HepG2 (cell line): ENCODE measurements around the gene PI3. TPM values are rescaled to one million over a fixed set of nuclear protein-coding genes. Genes with fewer than 3 reads are reported as not detected.

Experiments
- CERS6 ChIP-seq: sonication (generic); formaldehyde crosslinking; IDR thresholded peaks from 2 replicates; pipeline ENCODE4 v1.5.0; 2020; ENCODE audit warnings: missing genetic modification reagents
- HNRNPLL ChIP-seq: fragments of 200-400 bp; formaldehyde crosslinking; IDR thresholded peaks from 2 replicates; pipeline ENCODE4 v1.6.1; 2017; ENCODE audit warnings: mild to moderate bottlenecking, low read depth, low read length; ENCODE audit not compliant: poor library complexity, severe bottlenecking
- MLX ChIP-seq: IDR thresholded peaks from 2 replicates; pipeline ENCODE4 v1.6.1; 2016
- MTA3 ChIP-seq: sonication (generic); formaldehyde crosslinking; IDR thresholded peaks from 2 replicates; pipeline ENCODE4 v1.4.0; 2020; ENCODE audit warnings: missing genetic modification reagents
- PCBP1 ChIP-seq: fragments of 200-400 bp; formaldehyde crosslinking; IDR thresholded peaks from 2 replicates; pipeline ENCODE4 v1.6.1; 2017; ENCODE audit warnings: mild to moderate bottlenecking, low read depth, low read length, borderline replicate concordance
- PLSCR1 ChIP-seq: sonication (generic); formaldehyde crosslinking; IDR thresholded peaks from 2 replicates; pipeline ENCODE4 v1.5.0; 2020; ENCODE audit warnings: missing genetic modification reagents, mild to moderate bottlenecking, borderline replicate concordance
- RBFOX2 ChIP-seq: fragments of 200-400 bp; formaldehyde crosslinking; IDR thresholded peaks from 2 replicates; pipeline ENCODE4 v1.6.1; 2017; ENCODE audit warnings: low read depth, mild to moderate bottlenecking, low read length
- SMAD3 ChIP-seq: sonication (generic); formaldehyde crosslinking; IDR thresholded peaks from 2 replicates; pipeline ENCODE4 v1.4.0; 2020; ENCODE audit warnings: missing genetic modification reagents
- SOX5 ChIP-seq: IDR thresholded peaks from 2 replicates; pipeline ENCODE4 v1.6.1; 2016; ENCODE audit warnings: borderline replicate concordance
- THAP9 ChIP-seq: sonication (generic); formaldehyde crosslinking; IDR thresholded peaks from 2 replicates; pipeline ENCODE4; 2020; ENCODE audit warnings: missing genetic modification reagents, mild to moderate bottlenecking, borderline replicate concordance
- ZBTB2 ChIP-seq: sonication (generic); formaldehyde crosslinking; IDR thresholded peaks from 2 replicates; pipeline ENCODE4 v1.8.0; 2022; ENCODE audit warnings: low read depth, missing genetic modification reagents
- ZBTB7A ChIP-seq: sonication (generic); formaldehyde crosslinking; IDR thresholded peaks from 2 replicates; pipeline ENCODE4 v1.8.0; 2022; ENCODE audit warnings: mild to moderate bottlenecking, missing genetic modification reagents
- ZFY ChIP-seq: sonication (generic); formaldehyde crosslinking; IDR thresholded peaks from 2 replicates; pipeline ENCODE4 v1.4.0; 2020; ENCODE audit warnings: missing genetic modification reagents
- ZNF17 ChIP-seq: sonication (generic); formaldehyde crosslinking; IDR thresholded peaks from 2 replicates; pipeline ENCODE4 v1.5.0; 2020; ENCODE audit warnings: mild to moderate bottlenecking, missing genetic modification reagents
- ZNF460 ChIP-seq: sonication (generic); formaldehyde crosslinking; IDR thresholded peaks from 2 replicates; pipeline ENCODE4 v1.5.1; 2020; ENCODE audit warnings: missing genetic modification reagents, mild to moderate bottlenecking, borderline replicate concordance
- ZNF672 ChIP-seq: sonication (generic); formaldehyde crosslinking; IDR thresholded peaks from 2 replicates; pipeline ENCODE4 v1.8.1; 2022; ENCODE audit warnings: missing genetic modification reagents
- ZNF788 ChIP-seq: sonication (generic); formaldehyde crosslinking; IDR thresholded peaks from 2 replicates; pipeline ENCODE4 v1.5.0; 2020; ENCODE audit warnings: mild to moderate bottlenecking, missing genetic modification reagents, borderline replicate concordance
- polyA plus RNA-seq, 8 experiments: library from polyadenylated mRNA; depleted of rRNA in 3 of 8; stranded (reverse) in 7 of 8; unstranded in 1 of 8; fragments of >200 nt; fragmentation: Illumina TruSeq in 4 of 8; extraction: Trizol in 4 of 8; gene quantifications; 2 replicates each; pipeline versions ENCODE4 v1.2.1 to v1.2.3, GENCODE V29; 2011 to 2016; ENCODE audit warnings: low read depth in 4 of 8, missing spikeins in 1 of 8, mixed read lengths in 1 of 8; ENCODE audit not compliant: insufficient read depth in 1 of 8
- total RNA-seq, 5 experiments: library from RNA; depleted of rRNA; stranded (reverse); fragments of >200 nt; fragmentation: Illumina TruSeq; extraction: Trizol; gene quantifications; 2 replicates each; pipeline ENCODE4 v1.2.3, GENCODE V29; 2016; ENCODE audit warnings: low read depth in 1 of 5

The PI3 gene
- total and polyA plus RNA-seq, 2 of the 13 experiments (the other 11 are each of a cell fraction or from before 2014, with no cell fraction given), result 0.22 TPM; not detected in 1

GRCh38 chr20:45138561-45139300 is 36.0 kb upstream of the PI3 start (continued):
- TF ChIP-seq CERS6 (CRISPR knock-in tag) (no peak), PLSCR1 (no peak), MTA3 (CRISPR knock-in tag) (no peak), ZBTB2 (no peak), SMAD3 (no peak), HNRNPLL (no peak), ZNF460 (CRISPR knock-in tag) (no peak), SOX5 (no peak), ZFY (CRISPR knock-in tag) (no peak), ZNF17 (CRISPR knock-in tag) (no peak), ZNF788 (0 out of 2 replicates have a peak, but pooled peaks have one; percentile 16), MLX (no peak), THAP9 (CRISPR knock-in tag) (0 out of 2 replicates have a peak, but pooled peaks have one; percentile 28), ZBTB7A (CRISPR knock-in tag) (no peak), ZNF672 (CRISPR knock-in tag) (no peak), PCBP1 (no peak), RBFOX2 (no peak)
